Parathyroid adenoma (tissue), 2 donors: ENCODE results near the gene MAP3K21.

Source experiments
- H2AFZ ChIP-seq: fragments of 300-600 bp; sonication (generic); one replicate; pipeline ENCODE4 v1.7.0; 2017; ENCODE audit warnings: antibody characterized with exemption, mild to moderate bottlenecking
- H3K27ac ChIP-seq: fragments of 300-600 bp; sonication (generic); one replicate; pipeline ENCODE4 v1.7.0; 2017
- H3K27me3 ChIP-seq: fragments of 300-600 bp; sonication (generic); one replicate; pipeline ENCODE4 v1.7.0; 2017; ENCODE audit warnings: low read length; ENCODE audit not compliant: control insufficient read depth, insufficient read depth
- H3K36me3 ChIP-seq: fragments of 300-600 bp; sonication (generic); one replicate; pipeline ENCODE4 v1.7.0; 2017; ENCODE audit warnings: low read length; ENCODE audit not compliant: control insufficient read depth, insufficient read depth
- H3K4me1 ChIP-seq: fragments of 300-600 bp; sonication (generic); one replicate; pipeline ENCODE4 v1.7.0; 2017; ENCODE audit warnings: control low read depth
- H3K4me2 ChIP-seq: fragments of 300-600 bp; sonication (generic); one replicate; pipeline ENCODE4 v1.7.0; 2017; ENCODE audit warnings: low read length
- H3K4me3 ChIP-seq: fragments of 300-600 bp; sonication (generic); one replicate; pipeline ENCODE4 v1.7.0; 2017; ENCODE audit warnings: low read depth, low read length
- H3K79me2 ChIP-seq: fragments of 300-600 bp; sonication (generic); one replicate; pipeline ENCODE4 v1.7.0; 2017; ENCODE audit warnings: control low read depth
- H3K9ac ChIP-seq: fragments of 300-600 bp; sonication (generic); one replicate; pipeline ENCODE4 v1.7.0; 2017; ENCODE audit warnings: mild to moderate bottlenecking
- H3K9me3 ChIP-seq: fragments of 300-600 bp; sonication (generic); one replicate; pipeline ENCODE4 v1.7.0; 2017; ENCODE audit warnings: low read length; ENCODE audit not compliant: control insufficient read depth
- TF ChIP-seq, protein P1 (sequence below): fragments of 300-600 bp; sonication (generic); IDR thresholded peaks from one replicate; pipeline ENCODE4 v1.7.0; 2017; ENCODE audit warnings: antibody characterized with exemption, mild to moderate bottlenecking
- donor health status: primary hyperparathyroidism.

Gene MAP3K21

DNA sequence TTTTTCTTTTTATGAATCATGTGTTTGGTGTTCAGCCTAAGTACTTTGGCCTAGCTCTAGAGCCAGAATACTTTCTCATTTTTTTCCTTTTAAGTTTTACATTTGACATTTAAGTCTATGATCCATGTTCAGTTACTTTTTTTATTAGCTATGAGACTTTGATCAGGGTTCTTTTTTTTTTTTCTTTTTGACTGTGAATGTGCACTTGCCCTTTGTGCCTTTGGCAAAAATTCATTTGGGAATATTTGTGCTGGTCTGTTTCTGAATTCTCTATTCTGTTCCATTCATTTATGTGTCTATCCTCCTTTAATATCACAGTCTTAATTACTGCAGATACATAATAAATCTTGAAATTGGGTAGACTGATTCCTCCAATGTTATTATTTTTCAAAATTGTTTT is 93.8 kb downstream of the MAP3K21 start:
- no peak overlapping the region for H3K4me3 ChIP-seq
- no peaks in the 10 kb centered on the region for H3K9me3 ChIP-seq
- no peak overlapping the region for H3K27ac ChIP-seq
- no peaks in the 10 kb centered on the region for H3K4me1 ChIP-seq
- TF ChIP-seq, protein P1, sequence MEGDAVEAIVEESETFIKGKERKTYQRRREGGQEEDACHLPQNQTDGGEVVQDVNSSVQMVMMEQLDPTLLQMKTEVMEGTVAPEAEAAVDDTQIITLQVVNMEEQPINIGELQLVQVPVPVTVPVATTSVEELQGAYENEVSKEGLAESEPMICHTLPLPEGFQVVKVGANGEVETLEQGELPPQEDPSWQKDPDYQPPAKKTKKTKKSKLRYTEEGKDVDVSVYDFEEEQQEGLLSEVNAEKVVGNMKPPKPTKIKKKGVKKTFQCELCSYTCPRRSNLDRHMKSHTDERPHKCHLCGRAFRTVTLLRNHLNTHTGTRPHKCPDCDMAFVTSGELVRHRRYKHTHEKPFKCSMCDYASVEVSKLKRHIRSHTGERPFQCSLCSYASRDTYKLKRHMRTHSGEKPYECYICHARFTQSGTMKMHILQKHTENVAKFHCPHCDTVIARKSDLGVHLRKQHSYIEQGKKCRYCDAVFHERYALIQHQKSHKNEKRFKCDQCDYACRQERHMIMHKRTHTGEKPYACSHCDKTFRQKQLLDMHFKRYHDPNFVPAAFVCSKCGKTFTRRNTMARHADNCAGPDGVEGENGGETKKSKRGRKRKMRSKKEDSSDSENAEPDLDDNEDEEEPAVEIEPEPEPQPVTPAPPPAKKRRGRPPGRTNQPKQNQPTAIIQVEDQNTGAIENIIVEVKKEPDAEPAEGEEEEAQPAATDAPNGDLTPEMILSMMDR, result no peak
- no peak overlapping the region for H2AFZ ChIP-seq
- no peaks in the 10 kb centered on the region for H3K27me3 ChIP-seq
- no peak overlapping the region for H3K4me2 ChIP-seq
- no peaks in the 10 kb centered on the region for H3K79me2 ChIP-seq
- no peaks in the 10 kb centered on the region for H3K36me3 ChIP-seq
- no peak overlapping the region for H3K9ac ChIP-seq

DNA sequence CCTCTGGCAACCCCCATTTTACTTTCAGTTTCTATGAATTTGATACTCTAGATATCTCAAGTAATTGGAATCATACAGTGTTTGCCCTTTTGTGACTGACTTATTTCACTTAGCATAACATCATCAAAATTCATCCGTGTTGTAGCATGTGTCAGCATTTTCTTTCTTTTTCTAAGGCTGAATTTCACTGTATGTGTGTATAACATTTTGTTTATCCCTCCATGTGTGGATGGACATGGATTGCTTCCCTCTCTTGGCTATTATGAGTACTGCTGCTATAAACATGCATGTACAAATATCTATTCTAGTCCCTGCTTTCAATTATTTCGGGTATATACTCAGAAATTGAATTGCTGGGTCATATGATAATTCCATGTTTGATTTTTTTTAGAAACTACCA is 97.3 kb downstream of the MAP3K21 start:
- no peaks in the 10 kb centered on the region for H3K4me1 ChIP-seq
- no peak overlapping the region for H2AFZ ChIP-seq
- no peaks in the 10 kb centered on the region for H3K79me2 ChIP-seq
- no peaks in the 10 kb centered on the region for H3K27me3 ChIP-seq
- H3K9me3 ChIP-seq, result no peaks in the 10 kb centered on the region
- H3K27ac ChIP-seq, result no peak overlapping the region
- no peaks in the 10 kb centered on the region for H3K36me3 ChIP-seq
- no peak overlapping the region for H3K9ac ChIP-seq
- TF ChIP-seq, protein P1, result no peak
- H3K4me3 ChIP-seq, result no peak overlapping the region
- no peak overlapping the region for H3K4me2 ChIP-seq

DNA sequence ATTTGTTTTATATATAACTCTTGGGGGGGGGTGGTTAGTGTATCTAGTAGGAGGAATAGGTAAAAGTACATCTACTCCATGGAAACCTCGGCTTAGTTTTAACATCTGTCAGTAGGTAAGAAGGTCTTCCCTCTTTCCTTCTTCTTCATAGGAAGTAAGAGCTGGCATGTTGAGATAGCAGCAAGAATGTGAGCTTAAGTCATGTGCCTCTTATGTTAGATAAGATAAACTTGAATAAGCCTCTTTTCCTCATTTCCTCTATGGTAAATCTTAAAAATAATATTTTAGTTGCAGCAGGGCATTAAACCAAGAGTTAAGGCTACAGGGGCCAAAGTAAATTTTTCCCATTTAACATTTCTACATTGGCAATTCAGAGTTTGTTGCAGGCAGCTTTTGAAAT is 100.4 kb downstream of the MAP3K21 start:
- H3K9me3 ChIP-seq, result no peaks in the 10 kb centered on the region
- no peaks in the 10 kb centered on the region for H3K4me1 ChIP-seq
- H2AFZ ChIP-seq, result no peak overlapping the region
- H3K4me3 ChIP-seq, result no peak overlapping the region
- H3K79me2 ChIP-seq, result no peaks in the 10 kb centered on the region
- no peak overlapping the region for H3K9ac ChIP-seq
- no peak overlapping the region for H3K27ac ChIP-seq
- no peaks in the 10 kb centered on the region for H3K27me3 ChIP-seq
- TF ChIP-seq, protein P1, result no peak
- no peak overlapping the region for H3K4me2 ChIP-seq
- no peaks in the 10 kb centered on the region for H3K36me3 ChIP-seq

DNA sequence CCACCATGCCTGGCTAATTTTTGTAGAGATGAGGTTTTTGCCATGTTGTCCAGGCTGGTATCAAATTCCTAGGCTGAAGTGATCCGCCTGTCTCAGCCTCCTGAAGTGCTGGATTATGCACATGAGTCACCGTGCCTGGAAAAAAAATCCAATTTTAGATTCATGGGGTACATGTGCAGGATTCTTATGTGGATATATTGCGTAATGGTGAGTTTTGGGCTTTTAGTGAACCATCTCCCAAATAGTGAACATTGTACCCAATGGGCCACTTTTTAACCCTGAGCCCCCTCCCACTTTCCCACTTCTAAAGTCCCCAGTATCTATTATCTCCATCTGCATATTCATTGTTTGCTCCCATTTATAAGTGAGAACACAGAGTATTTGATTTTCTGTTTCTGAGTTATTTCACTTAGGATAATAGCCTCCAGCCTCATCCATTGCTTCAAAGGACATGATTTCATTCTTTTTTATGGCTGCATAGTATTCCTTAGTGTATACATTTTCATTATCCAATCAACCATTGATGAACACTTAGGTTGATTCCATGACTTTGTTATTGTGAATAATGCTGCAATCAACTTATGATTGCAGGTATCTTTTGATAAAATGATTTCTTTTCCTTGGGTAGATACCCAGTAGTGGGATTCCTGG is 104.4 kb downstream of the MAP3K21 start:
- Histone ChIP-seq H3K27me3 (no peaks in the 10 kb centered on the region), H3K9me3 (no peaks in the 10 kb centered on the region), H3K4me3 (no peak overlapping the region), H3K4me2 (no peak overlapping the region), H2AFZ (no peak overlapping the region), H3K4me1 (no peaks in the 10 kb centered on the region), H3K79me2 (no peaks in the 10 kb centered on the region), H3K36me3 (no peaks in the 10 kb centered on the region), H3K27ac (no peak overlapping the region), H3K9ac (no peak overlapping the region)
- TF ChIP-seq, protein P1, result no peak

DNA sequence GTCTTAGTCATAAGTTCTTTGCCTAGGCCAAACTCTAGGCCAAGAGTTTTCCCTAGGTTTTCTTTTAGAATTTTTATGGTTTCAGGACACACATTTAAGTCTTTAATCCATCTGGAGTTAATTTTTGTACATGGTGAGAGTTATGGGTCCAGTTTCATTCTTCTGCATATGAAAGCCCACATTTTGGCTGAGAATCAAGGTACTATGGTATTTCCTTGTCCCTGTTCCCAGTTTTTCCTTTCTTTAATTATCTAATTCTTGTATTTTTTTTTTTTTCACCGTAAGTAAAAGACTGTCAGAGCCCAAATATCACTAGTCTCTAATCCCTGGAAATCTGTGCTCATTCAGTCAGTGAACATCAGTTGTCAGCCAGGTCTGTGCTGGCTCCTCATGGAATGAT is 105.4 kb downstream of the MAP3K21 start:
- TF ChIP-seq, protein P1, result no peak
- Histone ChIP-seq H3K9ac (no peak overlapping the region), H3K4me2 (no peak overlapping the region), H2AFZ (no peak overlapping the region), H3K4me3 (no peak overlapping the region), H3K36me3 (no peaks in the 10 kb centered on the region), H3K79me2 (no peaks in the 10 kb centered on the region), H3K27me3 (no peaks in the 10 kb centered on the region), H3K9me3 (no peaks in the 10 kb centered on the region), H3K27ac (no peak overlapping the region), H3K4me1 (no peaks in the 10 kb centered on the region)
